GM12878 (cell line): Measurements from ENCODE around the gene SDC1. TPM values are rescaled to one million over a fixed set of nuclear protein-coding genes. Genes with fewer than 3 reads are reported as not detected.
"Not testable (repeated sequence)": the region's sequence is repeated elsewhere in the genome, so short reads cannot be mapped to it uniquely, and the experiment has no call there.

ENCODE experiments used
- ATAC-seq: fragments of 200-7000 bp; cut with Tn5 transposase; 3 replicates; pipeline ENCODE4 v1.9.1; 2020; ENCODE audit warnings: mild to moderate bottlenecking, moderate library complexity
- BruUV-seq: library from RNA; stranded (reverse); fragments of 400-500 nt; replicated peaks from 2 replicates; lab custom pipeline; 2021; lab: Mats Ljungman, UMichigan
- CTCF ChIA-PET: fragments of 300-600 bp; sonication (Branson Sonifier 250); formaldehyde crosslinking; extraction: SDS; loops from one replicate; lab custom pipeline; 2021; ENCODE audit warnings: inconsistent platforms; lab: Yijun Ruan, JAX
- POLR2A ChIA-PET: fragments of 350-600 bp; formaldehyde crosslinking; extraction: SDS; loops from one replicate; lab custom pipeline; 2021; ENCODE audit warnings: inconsistent platforms; lab: Charles Lee
- RAD21 ChIA-PET: fragments of 300-600 bp; sonication (Branson Sonifier 250); formaldehyde crosslinking; loops from one replicate; lab custom pipeline; 2023; ENCODE audit warnings: antibody characterized with exemption; ENCODE audit not compliant: unreplicated experiment; lab: Charles Lee
- SMC1A ChIA-PET: fragments of 300-600 bp; sonication (Branson Sonifier 250); formaldehyde crosslinking; loops from one replicate; lab custom pipeline; 2023; ENCODE audit not compliant: unreplicated experiment, uncharacterized antibody; lab: Charles Lee
- DNase-seq: peaks from one replicate; pipeline ENCODE4 v3.0.0-alpha.2; 2011; ENCODE audit warnings: low read depth, low spot score
- FAIRE-seq: peaks from 3 replicates; lab custom pipeline; 2011; peaks lifted over from hg19 to GRCh38; lab: Jason Lieb, UNC
- H2AFZ ChIP-seq: 2 replicates; pipeline ENCODE4 v1.6.0; 2011; ENCODE audit warnings: low read depth, low read length, control low read depth; ENCODE audit not compliant: control insufficient read depth
- H3K27ac ChIP-seq: 2 replicates; pipeline ENCODE4 v1.5.1; 2011; ENCODE audit warnings: control low read depth; ENCODE audit not compliant: control insufficient read depth, insufficient read depth
- H3K27me3 ChIP-seq, 2 experiments: replicated peaks in 1 of 2; 2 replicates each; pipeline versions ENCODE4 v1.6.0 to v1.6.1; 2011; ENCODE audit warnings: low read length in 1 of 2; ENCODE audit not compliant: control insufficient read depth in 2 of 2, insufficient read depth in 2 of 2
- H3K36me3 ChIP-seq, 2 experiments: 2 replicates each; pipeline ENCODE4 v1.5.1; 2011; ENCODE audit warnings: low read length in 1 of 2; ENCODE audit not compliant: control insufficient read depth in 2 of 2, insufficient read depth in 2 of 2
- H3K4me1 ChIP-seq: 2 replicates; pipeline ENCODE4 v1.6.1; 2011; ENCODE audit warnings: mild to moderate bottlenecking, low read length, moderate library complexity, mixed read lengths; ENCODE audit not compliant: control insufficient read depth, insufficient read depth
- H3K4me2 ChIP-seq: 2 replicates; pipeline ENCODE4 v1.6.0; 2011; ENCODE audit warnings: control low read depth; ENCODE audit not compliant: control insufficient read depth, insufficient read depth
- H3K4me3 ChIP-seq: fragments of 200-600 bp; sonication (generic); 2 replicates; pipeline ENCODE4 v1.5.1; 2016
- H3K79me2 ChIP-seq: 2 replicates; pipeline ENCODE4 v1.6.0; 2011; ENCODE audit warnings: low read length; ENCODE audit not compliant: control insufficient read depth, insufficient read depth
- H3K9ac ChIP-seq: 2 replicates; pipeline ENCODE4 v1.8.0; 2011; ENCODE audit warnings: low read length, control low read depth, mixed read lengths; ENCODE audit not compliant: control insufficient read depth, insufficient read depth
- H3K9me3 ChIP-seq: replicated peaks from 3 replicates; pipeline ENCODE4 v1.5.1; 2011; ENCODE audit warnings: mild to moderate bottlenecking, low read length; ENCODE audit not compliant: control insufficient read depth, insufficient read depth
- H4K20me1 ChIP-seq: 2 replicates; pipeline ENCODE4 v1.6.0; 2011; ENCODE audit not compliant: control insufficient read depth, insufficient read depth
- JUNB ChIP-seq: IDR thresholded peaks from 2 replicates; pipeline ENCODE4 v1.6.1; 2016; ENCODE audit warnings: antibody characterized with exemption, mild to moderate bottlenecking
- RAD51 ChIP-seq: fragments of 450-650 bp; IDR thresholded peaks from 2 replicates; pipeline ENCODE4 v1.6.1; 2016; ENCODE audit warnings: moderate library complexity, mild to moderate bottlenecking, inconsistent platforms
- RB1 ChIP-seq: fragments of 450-650 bp; formaldehyde crosslinking; IDR thresholded peaks from 2 replicates; pipeline ENCODE4 v1.6.1; 2017; ENCODE audit warnings: mild to moderate bottlenecking, borderline replicate concordance
- REST ChIP-seq: IDR thresholded peaks from 2 replicates; pipeline ENCODE4 v1.6.1; 2012; ENCODE audit warnings: mild to moderate bottlenecking, low read depth, low read length
- WGBS: methylation state at CpG from one replicate; pipeline ENCODE4 v1.1.6; 2016; ENCODE audit warnings: low lambda C conversion rate; ENCODE audit not compliant: insufficient replicate concordance, insufficient coverage; ENCODE audit errors: missing lambda C conversion rate; 5-methylcytosine and 5-hydroxymethylcytosine counted together
- in situ Hi-C: fragments of 300-500 bp; cut with MboI; formaldehyde crosslinking; loops from 9 replicates; pipeline ENCODE4 v1.14.3; 2018; ENCODE audit warnings: mixed read lengths
- intact Hi-C: fragments of 100-400 bp; cut with micrococcal nuclease; formaldehyde crosslinking; loops from one replicate; pipeline ENCODE4 v1.14.2; 2022; ENCODE audit not compliant: unreplicated experiment
- polyA plus RNA-seq, 11 experiments: library from polyadenylated mRNA; depleted of rRNA in 4 of 11; unstranded in 6 of 11; stranded (reverse) in 5 of 11; fragments of >200 nt; fragmentation: Nextera tagmentation in 4 of 11; fragmentation: Illumina TruSeq in 1 of 11; extraction: Ambion mirVana in 4 of 11; extraction: Trizol in 1 of 11; gene quantifications; 1 replicate in 1 of 11; 2 replicates in 10 of 11; pipeline versions ENCODE4 v1.2.1 to v1.2.3, GENCODE V29; 2011 to 2016; ENCODE audit warnings: inconsistent platforms in 2 of 11, missing spikeins in 2 of 11, low read depth in 1 of 11
- total RNA-seq, 4 experiments: library from RNA; depleted of rRNA in 3 of 4; stranded (reverse); fragments of >200 nt in 3 of 4; fragmentation: Illumina TruSeq in 1 of 4; extraction: Trizol in 1 of 4; gene quantifications; 2 replicates each; pipeline versions ENCODE4 v1.2.1 to v1.2.3, GENCODE V29; 2013 to 2021

The SDC1 gene
- total and polyA plus RNA-seq, 10 of the 15 experiments (the other 5 are each of a cell fraction or from before 2014, with no cell fraction given), result 0.85 to 36.8 (median 23.7) TPM

GRCh38 chr2:20273042-20273441, 48.1 kb upstream of the SDC1 start (continued):
- no peak for TF ChIP-seq JUNB
- no peak for TF ChIP-seq RB1
- no peak for TF ChIP-seq RAD51
- TF ChIP-seq REST, result no peak

DNA sequence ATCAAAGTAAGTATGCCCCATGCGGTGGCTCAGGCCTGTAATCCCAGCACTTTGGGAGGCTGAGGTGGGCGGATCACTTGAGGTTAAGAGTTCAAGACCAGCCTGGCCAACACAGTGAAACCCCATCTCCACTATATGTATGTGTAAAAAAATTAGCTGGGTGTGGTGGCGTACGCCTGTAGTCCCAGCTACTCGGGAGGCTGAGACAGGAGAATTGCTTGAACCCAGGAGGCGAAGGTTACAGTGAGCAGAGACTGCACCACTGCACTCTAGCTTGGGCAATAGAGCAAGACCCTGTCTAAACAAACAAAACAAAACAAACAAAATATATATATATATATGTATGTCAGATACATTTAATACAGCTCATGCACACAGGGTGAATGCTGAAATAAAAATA, 43.4 kb upstream of the SDC1 start:
- H4K20me1 ChIP-seq, ATAC-seq, H3K9ac ChIP-seq, H3K4me3 ChIP-seq, H3K27ac ChIP-seq, intact Hi-C loops, in situ Hi-C loops, RAD21 ChIA-PET, H3K4me2 ChIP-seq, H3K9me3 ChIP-seq, H2AFZ ChIP-seq, BruUV-seq, FAIRE-seq, POLR2A ChIA-PET, H3K79me2 ChIP-seq, DNase-seq, H3K27me3 ChIP-seq, H3K4me1 ChIP-seq: not testable (repeated sequence)
- peaks cover 1 to 17% of the 10 kb centered on the region in 2 experiments for H3K36me3 ChIP-seq
- ChIA-PET SMC1A (interaction anchor here (1.3 to 1.4 kb wide), 2 partner anchors 9 to 15 kb away, joined by 4 to 5 read pairs; no protein-coding TSS in a partner anchor), CTCF (interaction anchor here (1.1 to 1.4 kb wide), 4 partner anchors 9 to 58 kb away, joined by 3 to 6 read pairs (median 4); no protein-coding TSS in a partner anchor)
- WGBS, result 98% methylated on average over 6 of the region's 6 CpGs
